NCI-H2171 treated with DMSO at 0.1 percent for 48 hours (cell line): ENCODE measurements around the gene HOXA10.

ENCODE experiments used
- DNase-seq: peaks from one replicate; lab custom pipeline; 2025; lab: John Stamatoyannopoulos, UW

Gene HOXA10

DNA sequence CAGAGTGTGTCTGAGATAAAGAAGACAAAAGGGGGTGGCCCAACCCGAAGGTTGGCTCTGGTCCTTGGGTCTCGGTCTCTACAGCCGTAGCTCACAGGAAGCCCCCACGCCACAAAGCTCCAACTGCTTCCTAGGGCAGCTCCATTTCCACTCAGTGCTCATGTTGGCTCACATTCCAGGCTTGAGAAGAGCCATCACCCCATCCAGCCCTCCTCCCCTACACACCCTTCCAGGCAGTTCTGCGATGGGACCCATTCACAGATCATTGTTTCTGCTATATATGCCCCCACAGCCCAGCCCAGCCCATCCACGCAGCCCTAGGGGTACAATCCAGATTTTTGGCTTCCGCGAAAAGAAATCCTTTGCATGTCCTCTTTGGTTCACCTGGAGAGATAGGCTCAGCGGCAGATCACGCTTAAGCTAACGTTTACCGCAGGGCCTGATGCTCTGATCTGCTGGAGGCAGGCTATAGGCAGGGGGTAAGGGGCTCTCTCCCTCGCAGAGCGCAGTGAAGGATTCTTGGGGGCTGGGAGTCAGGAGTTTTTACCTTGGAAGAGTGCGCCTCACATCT lies 17.1 kb upstream of the HOXA10 start:
- DNase-seq = no peak

DNA sequence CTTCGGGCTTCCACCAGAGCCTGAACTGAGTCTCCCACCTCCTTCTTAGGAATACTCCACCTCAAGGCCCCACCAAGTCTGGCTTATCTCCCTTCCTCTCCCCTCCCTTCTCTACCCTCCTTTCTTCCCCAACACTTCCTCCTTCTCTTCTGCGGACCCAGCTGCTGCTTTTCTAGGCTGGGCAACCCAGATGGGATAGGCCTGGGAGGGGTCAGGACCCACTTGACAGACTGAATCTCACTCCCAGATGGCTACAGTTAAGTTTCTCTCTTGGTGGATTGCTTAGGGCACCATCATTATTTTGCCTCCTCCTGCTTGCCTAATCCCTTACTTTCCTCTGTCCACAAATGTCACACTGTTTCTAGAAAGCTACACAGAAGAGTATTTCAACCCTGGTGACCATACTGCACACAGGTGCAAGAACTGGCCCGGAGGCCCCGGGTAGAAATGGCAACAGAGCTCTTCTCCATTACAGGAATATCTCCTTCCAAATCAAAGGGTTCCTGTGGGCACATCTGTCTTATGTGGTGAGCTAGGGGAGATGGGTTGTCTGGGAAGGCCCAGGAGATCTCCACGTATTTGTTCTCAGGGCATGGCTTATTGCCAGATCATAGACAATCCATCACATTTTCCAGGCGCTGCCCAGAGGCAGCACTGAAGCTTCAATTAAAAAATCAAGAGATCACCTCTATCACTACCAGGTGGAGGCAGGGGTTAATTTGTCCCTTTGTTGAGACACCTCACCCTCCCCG lies 16.1 kb upstream of the HOXA10 start:
- DNase-seq = no peak

GRCh38 chr7:27189295-27189996 lies 15.3 kb upstream of the HOXA10 start:
- no peak for DNase-seq

DNA sequence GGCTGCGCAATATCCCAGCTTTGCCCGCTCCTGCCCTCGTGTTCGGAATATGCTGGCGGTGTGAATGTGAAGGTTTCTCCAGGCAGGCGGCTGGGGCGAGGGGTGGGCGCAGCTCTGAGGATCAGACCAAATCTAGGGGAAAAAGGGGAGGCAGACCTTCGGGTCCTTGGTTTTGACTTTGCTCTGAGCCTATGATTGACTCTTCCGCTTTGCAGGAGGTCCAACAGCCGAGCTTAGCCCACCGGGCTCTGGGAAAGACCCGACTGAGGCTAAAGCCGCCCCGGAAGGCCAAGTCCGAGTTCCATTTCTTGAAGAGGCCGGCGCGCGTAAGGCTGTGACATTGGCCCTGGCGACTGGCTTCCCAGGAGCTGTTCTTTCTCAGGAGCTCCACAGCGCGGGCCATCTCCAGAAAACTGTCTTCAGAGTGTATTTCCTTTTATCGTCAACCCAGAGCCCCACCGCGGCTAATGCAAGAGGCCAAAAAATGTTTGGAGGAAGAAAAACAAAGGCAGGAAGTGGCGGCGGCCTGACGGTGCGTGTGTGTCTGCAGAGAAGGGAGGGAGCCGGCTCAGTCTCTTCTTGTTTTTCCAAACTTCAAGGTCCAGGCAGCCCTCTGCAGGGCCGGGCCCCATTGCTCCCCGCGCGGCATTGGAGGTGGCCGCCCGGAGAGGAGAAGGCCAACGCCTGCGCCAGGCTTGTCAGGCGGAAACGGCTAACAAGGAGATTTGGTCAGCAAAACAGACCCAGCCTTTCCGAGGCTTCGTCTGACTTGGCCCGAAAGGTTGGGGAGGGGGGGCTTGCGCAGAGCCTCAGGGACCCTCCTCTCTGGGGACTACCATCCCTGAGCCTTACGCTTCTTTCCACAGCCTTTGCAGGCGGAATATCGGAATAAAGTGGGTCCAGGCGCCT lies 14.5 kb upstream of the HOXA10 start:
- DNase-seq = no peak

DNA sequence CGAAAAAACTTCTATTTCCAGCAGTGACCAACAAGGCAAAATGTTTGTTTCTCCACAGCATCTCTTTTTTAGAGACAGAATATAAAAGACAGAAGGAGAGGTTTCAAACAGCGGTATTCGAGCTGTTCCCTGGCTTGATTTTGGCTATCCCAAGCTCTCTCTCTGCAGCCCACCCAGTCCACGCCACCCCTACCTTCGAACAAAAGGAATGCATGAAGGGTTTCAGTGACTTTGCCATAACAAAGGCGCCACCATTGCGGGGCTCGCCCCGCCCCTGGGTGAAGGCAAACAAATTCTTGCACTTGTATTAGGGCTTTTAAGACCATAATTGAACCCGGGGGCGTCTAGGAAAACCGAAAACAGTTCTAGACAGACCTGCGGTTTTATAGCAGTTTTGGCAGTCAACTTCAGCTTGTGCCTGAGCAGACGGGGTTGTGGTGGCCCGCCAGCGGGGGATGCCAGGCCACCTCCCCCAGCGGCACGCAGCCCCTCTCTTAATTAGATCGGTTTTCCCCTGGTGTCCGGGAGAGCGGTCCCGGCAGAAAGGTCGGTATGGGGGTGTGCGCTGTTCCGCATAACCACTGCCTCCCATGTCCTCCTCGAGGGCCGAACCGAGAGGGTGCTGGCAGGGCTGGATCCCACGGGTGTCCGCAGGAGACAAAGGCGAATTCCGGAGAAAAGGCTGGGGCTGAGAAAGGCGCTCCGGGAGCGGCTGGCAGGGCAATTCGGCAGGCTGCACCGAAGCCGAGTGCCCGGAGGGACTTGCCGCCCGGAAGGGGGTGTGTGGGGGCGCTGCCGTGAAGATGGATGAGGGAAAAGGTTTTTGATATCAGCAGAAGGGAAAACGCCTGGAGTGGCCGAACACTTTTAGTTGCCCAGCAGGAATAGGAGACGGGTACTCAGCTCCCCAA lies 13.6 kb upstream of the HOXA10 start:
- DNase-seq = no peak

- no peak for DNase-seq
Observed at GRCh38 chr7:27186668-27187474, 12.8 kb upstream of the HOXA10 start.

DNA sequence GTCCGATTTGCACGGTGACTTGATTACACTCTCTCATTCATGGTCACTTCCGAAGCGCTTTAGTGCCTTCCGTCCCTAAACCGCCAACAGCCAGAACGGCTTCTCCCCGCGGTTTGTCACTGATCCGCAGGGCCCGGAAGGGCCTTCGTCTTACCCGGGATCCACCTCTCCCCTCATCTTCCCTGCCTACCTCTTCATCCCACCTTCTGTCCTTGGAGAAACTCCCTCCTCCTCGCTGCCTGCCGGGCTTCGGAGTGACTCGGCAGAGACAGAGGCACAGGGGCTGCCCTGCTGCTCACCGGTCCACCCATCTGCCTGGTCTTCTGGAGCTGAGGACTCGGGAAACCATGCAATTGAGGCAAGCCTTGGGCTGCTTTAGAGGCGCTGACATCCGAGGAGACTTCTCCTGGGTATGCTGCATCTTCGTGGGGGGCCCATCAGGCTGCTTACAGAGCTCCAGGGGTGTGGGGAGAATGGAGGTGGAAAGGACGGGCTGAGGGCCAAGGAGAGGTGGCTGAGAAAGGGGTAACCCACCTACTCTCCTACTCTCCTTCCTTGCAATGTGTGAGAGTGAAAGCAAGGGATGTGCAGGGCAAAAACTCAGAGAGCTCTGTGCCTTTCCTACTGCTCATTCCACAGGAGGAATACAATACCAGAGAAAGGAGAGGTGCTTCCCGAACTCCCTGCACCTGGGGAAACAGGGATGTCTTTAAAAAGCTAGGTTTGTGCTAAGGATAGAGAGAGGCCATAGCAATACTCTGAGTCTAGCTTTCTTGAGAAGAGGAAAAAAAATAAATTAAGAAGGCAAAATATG lies 11.9 kb upstream of the HOXA10 start:
- DNase-seq = no peak

- peak; percentile 83 for DNase-seq
Observed at GRCh38 chr7:27185013-27185853, 11.1 kb upstream of the HOXA10 start, which contains the start of gene HOXA11. Gene HOXA11 (minus strand): TSS chr7:27185232. CDS start chr7:27185144, 88 bp downstream.

GRCh38 chr7:27184337-27185012 lies 10.4 kb upstream of the HOXA10 start:
- DNase-seq = peak; percentile 72

DNA sequence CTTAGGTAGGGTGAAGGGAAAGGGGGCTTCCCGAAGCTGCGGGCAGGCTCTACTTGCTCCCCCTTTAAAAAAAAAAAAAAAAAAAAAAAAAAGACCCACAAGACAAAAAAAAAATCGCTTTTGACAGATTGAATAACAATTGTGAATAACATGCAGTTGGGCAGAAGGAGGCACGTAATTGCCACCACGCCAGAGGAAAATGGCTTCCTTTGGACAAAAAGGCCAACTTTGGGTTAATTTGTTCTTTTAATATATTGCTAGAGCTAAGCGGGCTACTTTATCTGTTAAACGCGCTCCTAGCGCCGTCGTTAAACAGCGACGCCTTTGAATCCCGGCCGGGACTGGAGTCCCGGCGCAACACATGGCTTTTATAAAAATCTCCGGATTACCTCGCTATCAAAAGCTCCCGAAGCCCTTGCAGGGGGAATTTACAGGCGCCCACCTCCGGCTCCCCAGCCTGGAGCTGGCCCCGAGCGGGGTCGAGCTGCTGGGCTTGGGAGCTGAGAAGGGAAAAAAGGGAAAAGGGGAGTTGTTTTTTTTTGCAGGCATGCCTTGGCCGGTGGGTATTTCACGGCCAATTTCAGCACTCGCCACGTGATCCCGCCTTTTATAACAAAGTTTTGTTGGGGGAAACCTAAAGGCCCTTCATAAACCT lies 9.7 kb upstream of the HOXA10 start:
- peak; percentile 72 for DNase-seq

DNA sequence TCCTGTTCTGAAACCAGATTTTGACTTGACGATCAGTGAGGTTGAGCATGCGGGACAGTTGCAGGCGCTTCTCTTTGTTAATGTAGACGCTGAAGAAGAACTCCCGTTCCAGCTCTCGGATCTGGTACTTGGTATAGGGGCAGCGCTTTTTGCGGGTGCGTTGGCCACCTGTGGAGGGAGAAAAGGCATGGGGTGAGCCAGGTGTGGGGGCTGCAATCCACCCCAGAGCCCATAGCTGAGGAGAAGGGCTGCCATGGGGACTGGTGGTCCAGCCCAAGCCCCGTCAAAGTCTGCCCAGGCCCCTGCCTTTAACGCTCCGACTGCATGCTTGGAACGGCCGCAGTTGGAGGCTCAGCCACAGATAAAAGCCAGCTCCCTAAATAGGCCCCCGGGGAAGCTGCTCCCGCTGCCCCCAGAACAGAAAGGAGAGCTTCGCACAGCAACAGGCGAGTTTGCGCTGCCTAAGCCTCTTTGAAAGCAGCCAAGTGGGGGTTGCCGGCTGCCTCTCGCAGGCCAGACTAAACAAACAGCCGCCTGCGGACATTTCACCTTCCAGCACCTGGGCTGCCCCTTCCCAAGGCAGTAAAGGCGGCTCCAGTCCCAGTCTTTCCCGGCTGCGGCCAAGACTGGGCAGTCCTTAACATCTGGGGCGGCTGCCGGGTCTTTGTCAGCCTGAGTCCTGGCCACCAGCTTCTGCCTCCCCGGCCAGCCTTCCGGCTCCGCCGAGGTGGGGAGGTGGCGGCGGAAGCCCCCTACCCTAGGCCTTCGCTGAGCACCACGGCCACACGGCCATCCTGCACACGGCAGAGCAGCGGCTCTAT lies 9.0 kb upstream of the HOXA10 start:
- no peak for DNase-seq

DNA sequence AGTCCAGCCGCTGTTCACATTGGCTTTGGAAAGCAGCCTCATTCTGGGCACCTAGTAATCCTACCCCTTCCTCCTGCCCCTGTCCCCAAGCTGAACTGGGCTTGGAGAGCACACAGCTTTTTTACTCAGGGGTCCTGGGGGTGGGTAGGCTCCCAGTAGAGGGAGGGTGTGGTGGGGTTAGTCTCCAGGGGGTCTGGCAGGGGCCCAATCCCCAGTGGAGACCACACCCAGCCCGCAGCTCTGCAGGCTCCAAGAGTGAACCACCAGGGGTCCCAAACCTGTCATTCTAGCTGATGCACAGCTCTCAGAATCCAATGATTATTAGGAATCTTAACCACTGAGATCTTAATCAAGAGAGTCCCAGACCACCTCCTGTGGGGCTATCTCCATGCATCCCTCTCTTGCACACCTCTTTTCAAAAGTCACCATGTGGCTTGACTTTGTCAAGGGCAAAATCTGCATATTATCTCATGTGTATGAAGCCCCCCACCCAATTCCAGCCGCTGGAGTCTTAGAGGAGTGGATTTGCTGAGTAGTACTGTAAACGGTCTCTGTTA lies 8.2 kb upstream of the HOXA10 start:
- DNase-seq = no peak

GRCh38 chr7:27181795-27182275 lies 7.7 kb upstream of the HOXA10 start:
- no peak for DNase-seq

DNA sequence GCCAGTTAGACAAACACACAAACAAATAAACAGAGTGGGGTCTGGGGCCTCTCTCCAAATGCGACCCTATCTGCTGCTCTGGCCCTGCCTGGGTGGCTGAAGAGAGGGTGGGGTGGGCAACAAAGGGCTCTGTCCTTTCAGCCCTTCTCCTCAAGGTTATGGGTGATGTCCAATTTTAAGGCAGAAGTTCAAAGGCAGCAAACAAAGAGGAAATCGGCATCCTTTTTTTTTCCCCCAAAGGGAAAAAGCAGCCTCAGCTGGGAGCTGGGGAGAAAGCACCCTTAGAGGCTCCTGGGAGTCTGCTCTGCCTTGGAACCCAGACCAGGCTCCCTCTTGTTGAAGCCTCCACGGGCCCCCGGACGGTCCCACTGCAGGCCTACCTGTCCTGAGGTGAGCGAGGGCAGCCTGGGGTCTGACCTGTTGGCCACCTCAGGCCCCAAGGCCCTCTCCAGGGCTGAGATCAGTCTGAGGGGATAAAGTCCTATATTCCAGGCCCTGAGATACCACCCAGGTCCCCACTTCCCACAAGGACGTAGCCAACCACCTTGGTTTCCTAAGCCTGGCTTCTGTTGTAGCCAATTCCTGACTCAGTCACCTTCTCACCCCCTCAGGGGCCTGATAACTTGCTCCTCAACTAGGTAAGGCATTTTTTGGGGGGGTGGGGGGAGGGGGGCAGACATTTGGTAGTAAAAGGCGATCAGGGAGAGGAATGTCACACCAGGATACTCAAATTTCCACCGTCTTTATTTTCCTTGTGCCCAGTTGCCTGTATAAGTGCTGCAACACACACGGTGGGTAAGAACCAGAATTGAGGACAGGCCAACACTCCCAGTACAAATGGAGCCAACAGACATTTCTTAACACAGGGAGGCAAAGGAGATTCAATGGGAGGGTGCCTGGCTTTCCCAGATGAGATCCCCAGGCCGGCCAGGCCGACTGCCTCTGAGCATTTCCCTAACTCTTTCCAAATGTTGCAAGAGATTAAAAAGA lies 6.6 kb upstream of the HOXA10 start:
- DNase-seq = no peak
